IPS DF 4.7 (cell line): Measurements from ENCODE around the gene CCDC69.
A peak's percentile ranks its signal among the peaks of the same experiment; 100 is the strongest.
"Not testable (repeated sequence)": the region's sequence is repeated elsewhere in the genome, so short reads cannot be mapped to it uniquely, and the experiment has no call there.

ENCODE experiments used
- DNase-seq: peaks from one replicate; pipeline ENCODE4 v3.0.0-alpha.2; 2013; ENCODE audit warnings: low spot score; ENCODE audit errors: extremely low read depth

Gene CCDC69

GRCh38 chr5:151223447-151224264, at the start of gene CCDC69:
Gene CCDC69, minus strand, starts transcription at chr5:151224092. Its CDS starts 122 bp downstream, at chr5:151223970.
- no peak for DNase-seq

- no peak for DNase-seq
These were observed 47.4 kb upstream of the CCDC69 start for GRCh38 chr5:151271336-151271735.

- no peak for DNase-seq
These were observed 46.7 kb upstream of the CCDC69 start for GRCh38 chr5:151270599-151270998.

- DNase-seq = no peak
These were observed 43.8 kb upstream of the CCDC69 start for GRCh38 chr5:151267491-151268260.

- DNase-seq = no peak
These were observed 40.2 kb upstream of the CCDC69 start for GRCh38 chr5:151264113-151264512.

GRCh38 chr5:151262532-151262931, 38.6 kb upstream of the CCDC69 start:
- no peak for DNase-seq

GRCh38 chr5:151259931-151260330, 36.0 kb upstream of the CCDC69 start:
- no peak for DNase-seq

GRCh38 chr5:151258816-151259215, 34.9 kb upstream of the CCDC69 start:
- DNase-seq = no peak

GRCh38 chr5:151258201-151258611, 34.3 kb upstream of the CCDC69 start:
- no peak for DNase-seq

- no peak for DNase-seq
These were observed 33.9 kb upstream of the CCDC69 start for GRCh38 chr5:151257731-151258181.

GRCh38 chr5:151255621-151256286, 31.9 kb upstream of the CCDC69 start:
- no peak for DNase-seq

GRCh38 chr5:151254990-151255389, 31.1 kb upstream of the CCDC69 start:
- not testable (repeated sequence) for DNase-seq

- no peak for DNase-seq
These were observed 30.7 kb upstream of the CCDC69 start for GRCh38 chr5:151254556-151254955.

- DNase-seq = no peak
These were observed 29.7 kb upstream of the CCDC69 start for GRCh38 chr5:151253605-151253950.

- DNase-seq = peak; percentile 97
These were observed 29.1 kb upstream of the CCDC69 start, which contains the start of gene GM2A for GRCh38 chr5:151252762-151253604. Gene GM2A, plus strand, starts transcription at chr5:151253185. Its CDS starts 32 bp downstream, at chr5:151253217.

- no peak for DNase-seq
These were observed 27.7 kb upstream of the CCDC69 start for GRCh38 chr5:151251621-151252020.

GRCh38 chr5:151251001-151251551, 27.2 kb upstream of the CCDC69 start:
- DNase-seq = no peak

GRCh38 chr5:151250346-151251000, 26.6 kb upstream of the CCDC69 start:
- no peak for DNase-seq

GRCh38 chr5:151249281-151249680, 25.4 kb upstream of the CCDC69 start:
- no peak for DNase-seq

- no peak for DNase-seq
These were observed 24.8 kb upstream of the CCDC69 start for GRCh38 chr5:151248651-151249050.
